Right renal pelvis (tissue), 4 donors: ENCODE results near the gene NT5C1A. TPM values are rescaled to one million over a fixed set of nuclear protein-coding genes. Genes with fewer than 3 reads are reported as not detected.

Experiments
- DNase-seq, 4 donors: peaks; one replicate each; pipeline ENCODE4 v3.0.0-alpha.2; 2013; ENCODE audit warnings: low read depth in 4 of 4, low spot score in 3 of 4, missing footprints in 1 of 4
- polyA plus RNA-seq, 4 donors: library from polyadenylated mRNA; unstranded; fragments of 120-200 nt; gene quantifications; one replicate each; pipeline ENCODE4 v1.2.1, GENCODE V29; 2013; ENCODE audit not compliant: insufficient read length in 4 of 4

NT5C1A gene
- polyA plus RNA-seq, 4 donors = 0.37 to 0.69 (median 0.43) TPM

- no peak for DNase-seq
Observed at GRCh38 chr1:39690794-39691382, 19.0 kb upstream of the NT5C1A start.

GRCh38 chr1:39690225-39690624, 18.3 kb upstream of the NT5C1A start:
- no peak for DNase-seq

GRCh38 chr1:39689635-39690034, 17.7 kb upstream of the NT5C1A start:
- DNase-seq = no peak

- DNase-seq = no peak
Observed at GRCh38 chr1:39689214-39689613, 17.3 kb upstream of the NT5C1A start.

- no peak for DNase-seq
Observed at GRCh38 chr1:39688706-39689105, 16.8 kb upstream of the NT5C1A start.

GRCh38 chr1:39687243-39687642, 15.3 kb upstream of the NT5C1A start:
- DNase-seq = no peak

GRCh38 chr1:39685071-39685470, 13.2 kb upstream of the NT5C1A start:
- no peak for DNase-seq

- no peak for DNase-seq
Observed at GRCh38 chr1:39684313-39684664, 12.4 kb upstream of the NT5C1A start.

GRCh38 chr1:39683591-39684312, 11.8 kb upstream of the NT5C1A start:
- DNase-seq = no peak

GRCh38 chr1:39681999-39682398, 10.1 kb upstream of the NT5C1A start:
- no peak for DNase-seq

GRCh38 chr1:39681294-39681693, 9.4 kb upstream of the NT5C1A start:
- no peak for DNase-seq

GRCh38 chr1:39680751-39681150, 8.8 kb upstream of the NT5C1A start:
- no peak for DNase-seq

GRCh38 chr1:39679821-39680220, 7.9 kb upstream of the NT5C1A start:
- DNase-seq = no peak

- no peak for DNase-seq
Observed at GRCh38 chr1:39678889-39679288, 7.0 kb upstream of the NT5C1A start.

- no peak for DNase-seq
Observed at GRCh38 chr1:39677645-39678044, 5.7 kb upstream of the NT5C1A start.

- no peak for DNase-seq
Observed at GRCh38 chr1:39676948-39677548, 5.1 kb upstream of the NT5C1A start.

- DNase-seq = no peak
Observed at GRCh38 chr1:39675220-39675619, 3.3 kb upstream of the NT5C1A start.

GRCh38 chr1:39673215-39673614, 1.3 kb upstream of the NT5C1A start:
- no peak for DNase-seq

GRCh38 chr1:39672551-39672947, 642 bp upstream of the NT5C1A start:
- no peak for DNase-seq

GRCh38 chr1:39671433-39671792, 494 bp downstream of the NT5C1A start:
- DNase-seq = no peak

GRCh38 chr1:39670689-39671088, 1.2 kb downstream of the NT5C1A start:
- no peak for DNase-seq

GRCh38 chr1:39668894-39669293, 3.0 kb downstream of the NT5C1A start:
- no peak for DNase-seq
